HG03064 (cell line): Measurements from ENCODE around the gene ANKRD7.
"Not testable (repeated sequence)": the region's sequence is repeated elsewhere in the genome, so short reads cannot be mapped to it uniquely, and the experiment has no call there.

Experiments used
- ATAC-seq: cut with Tn5 transposase; IDR thresholded peaks from one replicate; pipeline ENCODE4 v1.9.1; 2021; ENCODE audit warnings: low read depth; ENCODE audit not compliant: unreplicated experiment

Gene ANKRD7

DNA sequence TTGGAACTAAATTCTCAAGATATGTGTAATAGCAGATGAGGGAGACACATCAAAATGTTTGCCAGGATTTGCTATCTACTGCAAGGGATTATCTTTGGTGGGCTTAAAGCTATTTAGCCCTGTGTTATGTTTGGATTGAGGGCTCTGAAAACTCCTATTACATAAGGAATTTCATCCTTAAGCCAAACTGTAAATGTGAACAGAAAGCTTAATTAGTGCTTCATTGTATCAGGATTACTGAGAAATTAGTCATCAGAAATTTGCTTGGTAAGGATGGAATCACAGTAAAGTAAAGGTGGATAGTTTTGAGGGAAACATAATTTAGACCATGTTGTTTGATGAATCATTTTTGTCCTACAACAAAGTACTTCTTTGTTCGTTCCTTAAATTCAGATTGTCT is 8.3 kb downstream of the ANKRD7 start:
- no peak for ATAC-seq

DNA sequence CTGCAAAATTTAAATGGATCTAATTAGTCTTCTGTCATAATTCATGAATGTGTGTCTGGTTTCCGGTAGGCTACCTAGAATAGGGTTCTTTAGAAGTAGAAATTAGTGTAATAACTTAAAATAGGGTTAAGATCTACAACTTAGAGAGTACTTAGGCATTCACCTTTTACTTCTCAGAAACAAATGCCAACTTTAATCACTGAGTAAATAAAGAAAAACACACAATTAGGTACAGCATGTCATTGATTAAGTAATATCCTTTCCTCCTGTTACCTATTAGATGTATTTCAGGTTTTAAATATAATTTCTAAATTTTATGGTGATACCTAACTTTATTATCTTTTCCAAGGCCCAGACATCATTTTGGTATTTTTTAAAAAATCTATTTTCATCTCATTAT is 9.3 kb downstream of the ANKRD7 start:
- ATAC-seq = no peak

DNA sequence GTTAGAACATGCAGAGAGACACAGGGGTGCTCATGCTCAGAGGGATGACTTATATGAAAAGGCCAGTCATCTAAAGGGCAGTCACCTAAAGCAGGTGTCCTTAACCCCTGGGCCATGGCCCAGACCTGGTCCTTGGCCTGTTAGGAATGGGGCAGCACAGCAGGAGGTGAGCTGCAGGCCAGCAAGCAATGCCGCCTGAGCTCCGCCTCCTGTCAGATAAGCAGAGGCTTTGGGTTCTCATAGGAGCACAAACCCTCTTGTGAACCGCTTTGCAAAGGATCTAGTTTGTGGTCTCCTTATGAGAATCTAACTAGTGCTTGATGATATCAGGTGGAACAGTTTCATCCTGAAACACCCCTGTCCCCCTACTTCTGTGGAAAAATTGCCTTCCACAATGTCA is 14.5 kb downstream of the ANKRD7 start:
- ATAC-seq = no peak

DNA sequence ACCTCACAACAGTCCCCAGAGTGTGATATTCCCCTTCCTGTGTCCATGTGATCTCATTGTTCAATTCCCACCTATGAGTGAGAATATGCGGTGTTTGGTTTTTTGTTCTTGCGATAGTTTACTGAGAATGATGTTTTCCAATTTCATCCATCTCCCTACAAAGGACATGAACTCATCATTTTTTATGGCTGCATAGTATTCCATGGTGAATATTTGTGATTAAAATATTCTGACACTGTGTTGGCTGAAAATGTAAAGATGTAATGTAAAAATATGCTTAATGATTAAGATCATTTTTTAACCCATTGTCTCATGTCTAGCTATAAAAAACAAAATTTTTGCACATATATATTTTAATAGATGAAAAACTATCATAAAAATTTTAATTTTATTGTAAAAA is 15.8 kb downstream of the ANKRD7 start:
- ATAC-seq = not testable (repeated sequence)

DNA sequence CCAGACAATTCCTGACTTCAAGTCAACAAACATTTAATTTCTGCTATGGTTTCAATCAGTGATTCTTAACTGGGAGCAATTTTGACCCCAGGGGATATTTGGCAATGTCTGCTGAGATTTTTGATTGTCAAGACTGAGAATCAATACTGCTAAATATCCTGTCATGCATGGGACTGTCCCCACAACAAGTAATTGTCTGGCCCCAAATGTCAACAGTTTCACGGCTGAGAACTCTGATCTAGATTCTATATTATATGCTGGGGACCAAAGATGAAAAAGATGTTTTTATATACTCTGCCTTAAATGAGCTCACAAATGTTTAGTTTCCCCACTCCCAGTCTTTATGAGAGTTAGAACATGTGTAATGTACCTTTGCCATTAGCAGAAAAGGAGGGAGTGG is 19.2 kb downstream of the ANKRD7 start:
- ATAC-seq = no peak

DNA sequence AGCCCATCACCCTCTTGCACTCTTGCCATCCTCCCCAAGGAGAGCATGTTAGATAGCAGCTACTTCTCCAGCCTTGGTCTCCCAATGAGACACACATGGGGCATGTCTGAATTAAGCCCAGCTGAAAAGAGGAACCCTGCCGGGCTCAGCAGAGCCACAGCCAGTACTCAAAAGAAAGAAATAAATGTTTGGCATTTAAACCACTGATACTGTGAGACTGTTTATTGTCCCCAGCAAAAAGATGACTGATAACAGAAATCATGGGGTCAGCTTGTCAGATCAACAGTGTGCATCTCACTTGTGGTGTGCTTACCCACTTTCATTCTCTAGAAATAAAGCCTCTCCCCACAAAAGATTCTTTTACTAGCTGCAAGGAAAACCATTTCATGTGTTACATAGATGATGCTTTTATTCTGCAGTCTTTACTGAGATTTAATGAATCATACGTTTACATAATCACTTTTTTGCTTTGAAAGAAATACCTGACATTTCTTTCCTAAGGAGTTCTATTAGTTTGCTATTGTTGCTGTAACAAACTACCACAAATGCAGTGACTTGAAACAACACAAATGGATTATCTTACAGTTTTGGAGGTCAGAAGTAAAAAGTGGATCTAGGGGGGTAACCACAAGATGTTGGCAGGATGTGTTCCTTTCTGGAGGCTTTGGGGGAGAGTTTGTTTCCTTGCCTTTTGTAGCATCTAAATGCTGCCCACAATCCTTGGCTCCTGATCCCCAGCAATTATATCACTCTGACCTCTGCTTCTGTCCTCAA is 20.9 kb downstream of the ANKRD7 start:
- ATAC-seq = peak; percentile 58

DNA sequence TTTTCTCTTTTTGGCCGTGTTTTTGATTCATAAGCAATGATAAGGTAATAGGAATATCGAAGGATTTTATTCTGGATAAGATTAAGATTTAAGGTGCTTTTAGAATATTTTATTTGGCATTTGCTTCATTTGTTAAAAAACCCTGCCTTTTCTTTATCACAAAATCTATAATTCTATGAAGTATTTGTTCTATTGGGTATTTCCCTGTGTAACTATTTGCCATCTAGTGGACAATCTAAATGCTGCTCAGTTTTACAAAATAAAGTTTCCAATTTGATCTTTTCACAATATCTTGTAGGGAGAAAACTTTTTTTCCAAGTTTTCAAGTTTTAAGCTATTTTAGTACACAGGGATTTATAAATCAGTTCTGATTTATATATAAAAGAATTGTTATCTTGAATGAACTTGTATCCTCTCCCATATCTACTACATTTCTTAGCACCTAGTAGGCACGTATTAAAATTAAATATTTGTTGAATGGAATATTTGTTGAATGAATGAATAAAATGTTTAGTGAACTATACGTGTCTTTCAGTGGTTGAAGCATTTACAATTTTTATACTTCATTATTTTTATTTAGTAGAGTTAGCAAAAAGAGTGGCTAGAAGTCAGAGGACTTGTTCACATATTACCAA is 26.5 kb downstream of the ANKRD7 start:
- ATAC-seq = no peak

DNA sequence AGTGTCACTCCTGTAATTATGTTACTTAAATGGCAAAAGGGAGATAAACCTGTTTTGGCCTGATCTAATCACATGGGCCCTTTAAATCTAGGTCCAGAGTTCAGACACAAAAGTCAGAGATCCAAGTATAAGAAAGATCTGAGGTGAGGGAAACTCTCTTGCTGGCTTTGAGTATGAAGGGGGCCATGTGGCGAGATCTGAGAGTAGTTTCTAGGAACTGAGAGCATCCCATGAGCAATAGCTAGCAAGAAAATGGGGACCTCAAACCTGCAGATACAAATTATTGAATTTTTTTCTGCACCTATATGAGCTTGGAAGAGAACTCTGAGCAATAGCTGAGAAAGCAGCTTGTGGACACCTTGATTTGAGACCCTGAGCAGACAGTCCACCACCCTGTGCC is 27.6 kb downstream of the ANKRD7 start:
- no peak for ATAC-seq

DNA sequence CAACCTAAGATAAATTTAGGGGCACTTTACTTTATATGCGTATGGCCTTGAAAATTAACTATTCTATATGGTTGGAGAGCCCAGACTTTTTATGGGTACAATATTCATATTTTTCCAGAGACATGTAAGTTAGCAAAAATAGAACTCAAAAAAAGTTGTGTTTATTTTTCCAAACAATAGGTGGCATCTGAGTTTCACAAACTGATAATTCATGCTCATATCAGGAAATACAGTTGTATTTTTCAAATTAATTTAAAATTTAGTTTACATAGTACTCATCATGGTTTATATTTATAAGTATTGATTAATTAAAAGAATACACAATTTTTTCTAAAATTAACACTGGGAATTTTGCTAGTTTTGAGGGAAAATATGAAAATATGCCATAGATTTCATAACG is 34.6 kb downstream of the ANKRD7 start:
- no peak for ATAC-seq

DNA sequence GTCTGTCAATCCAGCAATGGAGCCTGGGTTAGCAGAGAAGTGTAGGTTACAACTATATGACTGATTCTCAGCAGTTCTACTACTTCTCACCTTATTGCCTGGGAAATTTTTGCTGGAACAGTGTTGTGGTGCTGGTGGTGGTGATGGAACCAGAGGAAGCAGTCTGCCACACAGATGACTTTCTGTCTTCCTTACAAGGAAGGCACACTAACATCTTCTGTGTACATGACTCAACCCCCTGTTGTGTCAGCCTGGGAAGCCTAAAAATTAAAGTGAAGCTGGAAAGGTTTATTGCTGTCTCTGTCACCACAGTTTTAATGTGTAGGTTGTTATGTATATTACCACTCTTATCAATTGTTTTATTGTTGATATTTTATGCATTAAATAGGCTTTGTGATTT is 40.3 kb downstream of the ANKRD7 start:
- no peak for ATAC-seq

DNA sequence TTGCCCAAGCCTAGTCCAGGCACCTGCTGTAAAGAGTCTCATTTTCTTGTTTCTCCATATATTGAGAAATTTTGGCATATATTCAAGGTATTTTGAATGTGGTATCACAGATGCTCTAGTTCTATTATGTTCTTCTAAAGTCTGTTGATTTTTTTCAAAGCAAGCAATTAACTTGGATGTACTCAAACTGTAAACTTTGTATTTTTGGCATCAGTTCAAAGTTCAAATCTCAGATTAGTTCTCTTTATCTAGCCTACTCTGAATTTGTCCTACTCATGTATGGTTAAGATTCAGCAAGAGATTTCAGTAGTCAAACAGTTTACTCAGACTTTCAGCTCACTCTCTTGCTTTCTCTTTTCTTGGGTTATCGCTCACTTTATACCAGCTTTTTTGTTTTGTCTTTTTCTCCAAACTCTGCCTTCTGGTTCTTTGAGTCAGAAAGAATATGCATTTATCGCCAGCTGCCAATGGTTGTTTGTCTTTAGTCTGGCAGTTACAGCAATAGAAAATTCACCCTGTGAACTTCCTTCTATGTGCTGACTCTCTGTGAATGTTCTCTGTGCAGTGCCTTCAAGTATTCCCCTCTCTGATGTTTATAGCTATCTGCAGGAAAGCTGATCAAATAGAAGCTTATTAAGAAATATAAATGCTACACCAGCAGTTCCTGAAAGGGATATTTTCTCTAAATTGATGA is 56.0 kb downstream of the ANKRD7 start:
- ATAC-seq = no peak

DNA sequence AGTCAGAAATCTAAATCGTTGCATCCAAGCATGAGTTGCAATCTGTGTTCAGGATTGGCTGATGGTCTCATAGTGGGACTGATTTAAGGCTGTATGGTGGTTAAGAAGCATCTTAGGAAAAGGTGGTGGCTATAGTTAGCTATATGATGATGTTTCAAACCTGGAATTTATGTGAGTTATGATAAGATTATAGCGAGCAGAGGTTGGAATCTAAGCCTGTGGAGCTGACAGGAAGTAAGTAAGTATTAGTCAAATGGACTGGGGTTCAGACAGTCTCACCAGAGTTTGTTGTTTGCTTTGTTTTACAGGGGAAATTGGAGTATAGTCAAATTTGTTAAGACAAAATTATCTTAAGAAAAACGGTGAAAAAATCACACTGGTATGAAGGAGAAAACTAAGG is 56.7 kb downstream of the ANKRD7 start:
- ATAC-seq = no peak

DNA sequence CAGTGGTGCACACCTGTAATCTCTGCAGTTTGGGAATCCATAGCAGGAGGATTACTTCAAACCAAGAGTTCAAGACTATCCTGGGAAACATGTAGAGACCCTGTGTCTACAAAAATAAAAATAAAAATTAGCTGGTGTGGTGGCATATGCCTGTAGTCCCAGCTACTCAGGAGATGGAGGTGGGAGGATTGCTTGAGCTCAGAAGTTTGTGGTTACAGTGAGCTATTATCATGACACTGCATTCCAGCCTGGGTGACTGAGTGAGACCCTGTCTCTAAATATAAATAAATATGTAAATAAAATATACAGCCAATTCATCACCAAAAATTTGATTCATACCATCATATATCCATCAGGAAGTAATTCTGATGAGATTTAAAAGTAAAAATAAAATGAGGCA is 60.9 kb downstream of the ANKRD7 start:
- no peak for ATAC-seq

DNA sequence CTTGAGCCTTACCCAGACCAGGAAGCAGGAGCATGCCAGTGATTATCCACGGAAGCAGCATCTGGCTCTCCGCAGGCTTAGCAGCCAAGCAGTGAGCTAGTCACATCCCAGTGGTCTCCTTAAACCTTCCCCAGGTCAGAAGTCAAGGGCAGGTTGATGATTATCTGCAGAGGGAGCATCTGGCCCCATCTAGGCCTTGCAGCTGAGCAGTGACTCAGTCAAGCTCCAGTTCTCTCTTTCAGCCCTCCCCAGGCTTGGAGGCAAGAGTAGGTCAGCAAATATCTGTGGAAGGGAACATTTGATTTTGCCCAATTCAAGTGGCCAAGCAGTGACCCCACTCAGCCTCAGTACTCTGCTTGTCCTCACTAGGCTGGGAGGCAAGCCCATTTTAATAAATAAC is 61.6 kb downstream of the ANKRD7 start:
- ATAC-seq = no peak

DNA sequence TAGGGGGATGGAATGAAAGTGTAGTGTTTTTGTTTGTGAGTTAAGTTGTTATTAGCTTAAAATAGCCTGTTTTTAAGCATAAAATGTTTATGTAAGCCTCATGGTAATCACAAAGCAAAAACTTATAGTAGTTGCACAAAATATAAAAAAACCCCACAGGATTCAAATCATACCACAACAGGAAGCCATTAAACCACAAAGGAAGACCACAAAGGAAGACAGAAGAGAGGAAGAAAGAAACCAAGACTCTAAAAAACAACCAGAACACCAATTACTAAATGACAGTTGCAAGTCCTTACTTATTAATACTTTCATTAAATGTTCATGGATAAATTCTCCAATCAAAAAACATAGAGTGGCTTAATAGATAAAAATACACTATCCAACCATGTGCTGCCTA is 63.6 kb downstream of the ANKRD7 start:
- ATAC-seq = peak; percentile 87

DNA sequence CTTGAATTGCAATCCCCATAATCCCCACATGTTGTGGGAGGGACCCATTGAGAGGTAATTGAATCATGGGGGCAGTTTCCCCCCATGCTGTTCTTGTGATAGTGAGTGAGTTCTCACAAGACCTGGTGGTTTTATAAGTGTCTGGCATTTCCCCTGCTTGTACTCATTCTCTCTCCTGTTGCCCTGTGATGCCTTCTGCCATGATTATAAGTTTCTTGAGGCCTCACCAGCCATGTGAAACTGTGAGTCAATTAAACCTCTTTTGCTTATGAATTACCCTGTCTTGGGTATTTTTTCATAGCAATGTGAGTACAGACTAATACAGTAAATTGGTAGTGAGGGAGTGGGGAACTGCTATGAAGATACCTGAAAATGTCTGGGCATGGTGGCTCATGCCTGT is 65.0 kb downstream of the ANKRD7 start:
- no peak for ATAC-seq
